Urinary bladder (tissue), 4 donors: ENCODE results near the gene ADAP2. TPM values are rescaled to one million over a fixed set of nuclear protein-coding genes. Genes with fewer than 3 reads are reported as not detected.
A peak's percentile ranks its signal among the peaks of the same experiment; 100 is the strongest.
"Not testable (repeated sequence)": the region's sequence is repeated elsewhere in the genome, so short reads cannot be mapped to it uniquely, and the experiment has no call there.

ENCODE experiments used
- DNase-seq: peaks from one replicate; pipeline ENCODE4 v3.0.0-alpha.2; 2015; ENCODE audit errors: extremely low spot score
- H3K27ac ChIP-seq: one replicate; pipeline ENCODE4 v1.5.1; 2013; ENCODE audit warnings: low read depth, mild to moderate bottlenecking, moderate library complexity
- H3K36me3 ChIP-seq: one replicate; pipeline ENCODE4 v1.6.1; 2013; ENCODE audit warnings: mild to moderate bottlenecking, moderate library complexity; ENCODE audit not compliant: insufficient read depth
- H3K4me1 ChIP-seq: one replicate; pipeline ENCODE4 v1.6.1; 2013; ENCODE audit warnings: mild to moderate bottlenecking, moderate library complexity; ENCODE audit not compliant: insufficient read depth
- H3K4me3 ChIP-seq: one replicate; pipeline ENCODE4 v1.5.1; 2013; ENCODE audit warnings: low read depth, low read length
- WGBS: extraction: QIAGEN DNeasy Blood & Tissue Kit; methylation state at CpG from one replicate; pipeline ENCODE4 v1.1.7; 2013; 5-methylcytosine and 5-hydroxymethylcytosine counted together
- polyA plus RNA-seq: library from polyadenylated mRNA; stranded (reverse); fragments of 200-250 nt; gene quantifications from one replicate; pipeline ENCODE4 v1.2.3, GENCODE V29; 2013
- total RNA-seq: library from RNA; depleted of rRNA; stranded (reverse); fragments of >200 nt; gene quantifications from one replicate; pipeline ENCODE4 v1.2.3, GENCODE V29; 2014
- donor health status: healthy with polysubstance abuse.
- donor health status: healthy.

The ADAP2 gene
- total and polyA plus RNA-seq, 2 donors = 6.7 to 15.1 TPM

DNA sequence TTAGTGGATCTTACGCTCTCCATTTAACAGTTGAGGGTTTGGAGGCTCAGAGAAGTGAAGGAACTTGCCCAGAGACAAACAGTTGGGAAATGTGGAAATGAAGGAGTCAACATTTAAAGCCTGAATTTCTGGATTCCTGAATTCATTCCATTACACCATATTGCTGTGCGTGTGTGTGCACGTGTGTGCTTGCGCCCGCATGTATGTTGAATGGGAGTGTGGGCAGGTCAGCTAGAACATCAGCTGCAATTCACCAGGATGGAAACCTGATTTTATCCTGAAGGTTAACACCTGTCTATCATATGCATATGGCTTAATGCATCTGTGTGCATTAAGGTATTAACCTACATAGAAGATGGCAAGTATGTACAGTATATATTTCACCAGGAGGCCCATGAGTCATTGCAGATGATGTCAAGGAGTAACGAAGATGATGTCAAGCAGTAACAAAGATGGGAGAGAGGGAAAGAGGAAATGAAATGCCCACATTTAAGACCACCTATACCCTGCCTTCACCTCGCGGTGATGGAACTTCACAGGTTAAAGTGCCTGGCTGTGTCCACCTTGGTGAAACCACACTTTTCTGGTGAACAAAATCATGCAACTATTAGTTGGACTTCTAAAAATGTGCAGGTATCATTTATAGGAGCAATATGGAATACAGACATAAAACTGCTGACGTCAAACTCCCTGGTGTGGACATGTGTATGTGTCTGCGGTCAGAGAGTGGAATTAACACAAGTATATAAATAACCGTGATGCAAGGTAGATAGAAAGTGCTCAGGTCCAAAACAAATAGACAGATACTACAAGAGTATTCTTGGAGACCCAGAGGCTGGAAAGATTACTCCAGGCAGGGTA lies 832 bp upstream of the ADAP2 start:
- no peak overlapping the region for H3K27ac ChIP-seq
- H3K4me1 ChIP-seq = no peaks in the 10 kb centered on the region
- no peak for DNase-seq
- H3K4me3 ChIP-seq = no peak overlapping the region
- no peaks in the 10 kb centered on the region for H3K36me3 ChIP-seq
- WGBS = 79% methylated on average over 11 of the region's 11 CpGs

DNA sequence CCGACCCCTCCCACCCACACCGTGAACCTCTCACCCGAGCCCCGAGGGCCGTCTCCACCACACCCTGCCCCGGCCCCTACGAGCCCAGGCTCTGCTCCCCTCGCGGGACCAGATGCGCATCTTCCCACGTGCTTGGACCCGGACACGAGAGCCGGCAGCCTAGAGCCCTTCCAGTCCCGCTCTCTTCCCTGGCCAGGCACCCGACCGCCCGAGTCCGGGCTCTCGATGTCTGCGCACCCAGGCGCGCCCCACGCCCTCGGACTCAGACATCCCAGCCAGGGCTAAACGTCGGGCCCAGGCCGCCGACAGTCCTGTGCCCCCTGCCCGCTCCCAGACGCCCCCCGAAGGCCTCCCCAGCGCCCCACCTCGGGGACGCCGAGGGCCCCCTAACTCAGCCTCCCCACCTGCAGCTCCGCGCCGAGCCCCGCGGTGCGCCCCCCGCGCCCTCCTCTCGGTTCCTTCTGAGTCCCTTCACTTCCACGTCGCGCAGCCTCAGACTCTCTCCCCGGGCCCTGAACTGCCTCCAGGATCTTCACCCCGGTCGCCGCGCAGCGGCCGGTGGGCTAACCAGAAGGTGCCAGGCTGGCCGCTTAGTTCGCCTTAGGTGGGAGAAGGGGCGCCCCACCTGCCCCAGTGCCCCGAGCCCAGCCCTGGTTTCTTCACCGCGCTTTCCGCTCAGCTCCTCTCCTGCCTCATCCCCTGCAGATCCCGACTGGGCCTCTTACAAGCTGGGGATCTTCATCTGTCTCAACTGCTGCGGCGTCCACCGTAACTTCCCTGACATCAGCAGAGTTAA lies 688 bp downstream of the ADAP2 start:
- Histone ChIP-seq H3K4me3 (peak overlapping the region; percentile 44), H3K36me3 (no peaks in the 10 kb centered on the region), H3K4me1 (no peaks in the 10 kb centered on the region), H3K27ac (no peak overlapping the region)
- DNase-seq = no peak
- 3% methylated on average over 66 of the region's 66 CpGs for WGBS

DNA sequence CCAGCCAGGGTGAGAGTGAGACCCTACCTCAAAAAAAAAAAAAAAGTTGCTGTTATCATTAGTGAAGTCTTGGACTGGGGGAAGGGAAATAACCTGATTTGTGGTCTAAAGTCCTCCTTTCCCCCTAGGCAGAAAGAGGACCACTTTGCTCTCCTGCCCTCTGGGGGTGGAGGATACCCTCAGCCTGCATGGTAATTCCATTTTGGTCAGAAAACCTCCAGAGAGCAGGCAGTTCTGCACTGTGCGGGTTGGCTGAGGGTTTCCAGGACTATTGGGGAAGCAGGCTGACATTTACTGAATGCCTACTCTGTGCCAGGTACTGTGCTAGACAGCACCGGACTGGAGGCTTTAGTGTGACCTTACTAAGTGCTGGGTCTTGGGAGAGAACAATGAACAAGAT lies 2.6 kb downstream of the ADAP2 start:
- Histone ChIP-seq H3K36me3 (no peaks in the 10 kb centered on the region), H3K4me3 (no peak overlapping the region), H3K4me1 (no peaks in the 10 kb centered on the region), H3K27ac (no peak overlapping the region)
- DNase-seq = no peak
- 68% methylated on average over 2 of the region's 2 CpGs for WGBS

DNA sequence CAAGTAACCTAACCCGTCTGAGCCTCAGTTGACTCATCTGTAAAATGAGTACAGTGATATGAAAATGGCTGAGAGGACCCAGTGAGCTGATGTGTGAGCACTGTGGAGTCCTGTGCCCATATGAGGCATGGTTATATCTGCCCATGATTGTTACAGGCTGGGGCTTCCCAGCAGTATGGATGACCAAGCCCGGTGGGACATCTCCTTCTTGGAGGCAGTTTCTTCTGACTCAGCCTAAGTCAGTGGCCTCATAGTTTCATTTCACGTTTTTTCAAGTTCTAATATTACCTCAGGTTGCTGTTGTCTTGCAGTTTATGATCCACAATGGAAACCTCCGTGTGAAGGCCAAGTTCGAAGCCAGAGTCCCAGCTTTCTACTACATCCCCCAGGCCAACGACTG lies 4.8 kb downstream of the ADAP2 start:
- no peak for DNase-seq
- H3K27ac ChIP-seq = no peak overlapping the region
- H3K36me3 ChIP-seq = no peaks in the 10 kb centered on the region
- 80% methylated on average over 6 of the region's 6 CpGs for WGBS
- no peaks in the 10 kb centered on the region for H3K4me1 ChIP-seq
- H3K4me3 ChIP-seq = no peak overlapping the region

DNA sequence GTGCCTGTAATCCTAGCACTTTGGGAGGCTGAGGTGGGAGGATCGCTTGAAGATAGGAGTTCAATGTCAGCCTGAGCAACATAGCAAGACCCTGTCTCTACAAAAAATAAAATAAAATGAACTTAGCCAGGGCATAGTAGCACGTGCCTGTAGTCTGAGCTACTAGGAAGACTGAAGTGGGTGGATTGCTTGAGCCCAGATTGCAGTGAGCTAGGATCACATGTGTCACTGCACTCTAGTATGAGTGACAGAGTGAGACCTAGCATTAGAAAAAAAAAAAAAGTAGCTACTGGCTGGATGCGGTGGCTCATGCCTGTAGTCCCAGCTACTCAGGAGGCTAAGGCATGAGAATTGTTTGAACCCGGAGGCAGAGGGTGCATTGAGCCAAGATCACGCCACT lies 6.0 kb downstream of the ADAP2 start:
- 86% methylated on average over 5 of the region's 5 CpGs for WGBS
- no peaks in the 10 kb centered on the region for H3K36me3 ChIP-seq
- no peak overlapping the region for H3K27ac ChIP-seq
- no peak for DNase-seq
- no peaks in the 10 kb centered on the region for H3K4me1 ChIP-seq
- H3K4me3 ChIP-seq = no peak overlapping the region

DNA sequence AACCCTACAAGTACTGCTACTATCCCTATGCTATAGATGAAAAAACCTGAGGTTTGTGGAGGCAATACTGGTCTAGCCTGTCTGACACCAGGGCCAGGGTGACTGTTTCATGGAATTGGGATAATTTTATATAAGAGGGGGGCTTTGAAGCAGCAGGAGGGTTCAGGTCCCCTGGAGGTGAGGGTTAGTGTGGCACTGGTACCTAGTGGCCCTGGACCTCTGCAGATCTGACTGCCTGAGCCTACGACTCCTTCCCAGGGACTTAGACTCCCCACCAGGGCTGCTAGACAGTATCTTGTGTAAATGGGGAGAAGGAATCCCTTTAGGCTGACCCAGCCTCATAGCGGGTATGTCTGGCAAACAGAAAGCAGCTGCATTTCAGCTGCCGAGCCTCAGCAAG lies 6.8 kb downstream of the ADAP2 start:
- WGBS = 79% methylated on average over 3 of the region's 3 CpGs
- Histone ChIP-seq H3K27ac (no peak overlapping the region), H3K4me1 (no peaks in the 10 kb centered on the region), H3K4me3 (no peak overlapping the region), H3K36me3 (no peaks in the 10 kb centered on the region)
- DNase-seq = no peak

DNA sequence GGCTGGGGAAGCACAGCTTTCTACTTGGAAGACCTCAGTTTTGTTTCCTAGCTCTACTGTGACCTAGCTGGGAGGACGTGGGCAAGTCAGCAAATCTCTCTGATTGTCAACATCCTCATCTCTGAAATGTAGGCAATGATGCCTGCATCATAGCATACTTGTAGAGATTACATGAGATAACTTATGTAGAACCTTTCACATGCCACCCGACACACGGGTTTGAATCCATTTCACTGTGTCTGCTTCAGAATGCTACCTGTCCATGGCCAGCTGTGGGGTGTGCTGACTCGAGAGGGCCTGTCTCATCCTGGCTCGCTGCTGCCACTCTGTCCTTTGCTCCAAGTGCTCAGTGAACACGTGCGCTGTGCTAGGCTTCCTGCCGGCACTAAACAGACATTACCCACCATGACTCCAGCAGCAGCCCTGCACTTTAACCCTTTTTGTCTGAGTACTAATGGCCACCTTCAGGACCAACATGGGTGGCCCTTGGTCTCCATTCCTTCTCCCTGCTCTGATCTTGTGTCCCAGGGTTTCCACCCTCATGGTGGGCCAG lies 7.4 kb downstream of the ADAP2 start:
- no peaks in the 10 kb centered on the region for H3K4me1 ChIP-seq
- 50% methylated on average over 8 of the region's 8 CpGs for WGBS
- H3K36me3 ChIP-seq = no peaks in the 10 kb centered on the region
- DNase-seq = no peak
- no peak overlapping the region for H3K4me3 ChIP-seq
- no peak overlapping the region for H3K27ac ChIP-seq

DNA sequence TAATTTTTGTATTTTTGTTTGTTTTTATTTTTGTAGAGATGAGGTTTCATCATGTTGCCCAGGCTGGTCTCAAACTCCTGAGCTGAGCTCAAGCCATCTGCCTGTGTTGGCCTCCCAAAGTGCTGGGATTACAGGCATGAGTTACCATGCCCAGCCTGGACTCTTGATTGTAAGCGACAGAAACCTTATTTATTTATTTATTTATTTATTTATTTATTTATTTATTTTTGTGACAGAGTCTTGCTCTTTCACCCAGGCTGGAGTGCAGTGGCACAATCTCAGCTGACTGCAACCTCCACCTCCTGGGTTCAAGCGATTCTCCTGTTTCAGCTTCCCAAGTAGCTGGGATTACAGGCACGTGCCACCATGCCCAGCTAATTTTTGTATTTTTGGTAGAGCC lies 8.1 kb downstream of the ADAP2 start:
- not testable (repeated sequence) for H3K27ac ChIP-seq, H3K4me3 ChIP-seq, DNase-seq, H3K36me3 ChIP-seq, H3K4me1 ChIP-seq
- 94% methylated on average over 3 of the region's 3 CpGs for WGBS

DNA sequence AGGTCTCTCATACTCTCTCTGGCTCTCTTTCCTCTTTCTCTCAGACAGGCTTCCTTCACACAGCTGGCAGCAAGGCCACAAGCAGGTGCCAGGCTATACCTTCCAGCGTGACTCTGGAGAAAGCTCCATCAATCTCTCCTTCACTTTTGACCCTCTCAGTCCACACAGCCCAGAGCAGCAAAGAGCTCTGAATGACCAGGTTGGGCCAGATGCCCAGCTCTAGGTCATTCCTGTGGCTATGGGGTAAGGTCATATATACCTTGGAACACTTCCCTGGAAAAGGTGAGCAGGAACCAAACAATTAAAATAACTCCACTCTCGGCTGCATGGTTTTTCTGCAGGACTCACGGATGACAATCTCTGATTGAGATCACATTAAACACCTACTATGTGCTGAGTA lies 8.8 kb downstream of the ADAP2 start:
- Histone ChIP-seq H3K27ac (no peak overlapping the region), H3K4me1 (no peaks in the 10 kb centered on the region), H3K36me3 (no peaks in the 10 kb centered on the region), H3K4me3 (no peak overlapping the region)
- WGBS = 91% methylated on average over 3 of the region's 3 CpGs
- no peak for DNase-seq

DNA sequence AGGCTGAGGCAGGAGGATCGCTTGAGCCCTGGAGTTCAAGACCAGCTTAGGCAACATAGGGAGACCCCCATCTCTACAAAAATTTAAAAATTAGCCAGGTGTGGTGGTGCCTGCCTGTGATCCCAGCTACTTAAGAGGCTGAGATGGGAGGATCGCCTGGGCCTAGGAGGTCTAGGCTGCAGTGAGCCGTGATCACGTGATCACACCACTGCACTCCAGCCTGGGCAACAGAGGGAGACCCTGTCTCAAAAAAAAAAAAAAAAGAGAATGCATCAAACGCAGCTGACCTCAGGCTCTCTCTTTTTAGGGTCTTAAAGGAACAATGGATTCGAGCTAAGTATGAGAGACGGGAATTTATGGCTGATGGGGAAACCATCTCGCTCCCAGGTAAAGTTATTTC lies 9.8 kb downstream of the ADAP2 start:
- not testable (repeated sequence) for H3K36me3 ChIP-seq, H3K27ac ChIP-seq, H3K4me1 ChIP-seq, H3K4me3 ChIP-seq, DNase-seq
- WGBS = 87% methylated on average over 8 of the region's 8 CpGs

DNA sequence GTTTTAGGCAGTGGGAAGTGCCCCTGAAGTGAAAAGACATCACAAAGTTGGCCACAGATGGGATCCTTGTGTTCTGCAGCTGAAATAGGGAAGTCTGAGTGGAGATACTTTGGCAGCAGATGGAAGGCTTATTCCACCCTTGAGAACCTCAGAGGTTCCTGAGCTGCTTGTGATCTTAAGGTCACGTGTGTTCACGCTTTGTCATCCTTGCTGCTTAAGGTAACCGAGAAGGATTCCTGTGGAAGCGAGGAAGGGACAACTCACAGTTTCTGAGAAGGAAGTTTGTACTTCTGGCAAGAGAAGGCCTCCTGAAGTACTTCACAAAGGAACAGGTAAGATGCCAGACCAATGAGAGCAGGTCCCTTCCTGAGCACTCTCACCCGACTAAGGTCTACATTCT lies 12.2 kb downstream of the ADAP2 start:
- no peak for DNase-seq
- H3K4me1 ChIP-seq = no peaks in the 10 kb centered on the region
- no peak overlapping the region for H3K27ac ChIP-seq
- no peaks in the 10 kb centered on the region for H3K36me3 ChIP-seq
- H3K4me3 ChIP-seq = no peak overlapping the region
- 78% methylated on average over 5 of the region's 5 CpGs for WGBS

DNA sequence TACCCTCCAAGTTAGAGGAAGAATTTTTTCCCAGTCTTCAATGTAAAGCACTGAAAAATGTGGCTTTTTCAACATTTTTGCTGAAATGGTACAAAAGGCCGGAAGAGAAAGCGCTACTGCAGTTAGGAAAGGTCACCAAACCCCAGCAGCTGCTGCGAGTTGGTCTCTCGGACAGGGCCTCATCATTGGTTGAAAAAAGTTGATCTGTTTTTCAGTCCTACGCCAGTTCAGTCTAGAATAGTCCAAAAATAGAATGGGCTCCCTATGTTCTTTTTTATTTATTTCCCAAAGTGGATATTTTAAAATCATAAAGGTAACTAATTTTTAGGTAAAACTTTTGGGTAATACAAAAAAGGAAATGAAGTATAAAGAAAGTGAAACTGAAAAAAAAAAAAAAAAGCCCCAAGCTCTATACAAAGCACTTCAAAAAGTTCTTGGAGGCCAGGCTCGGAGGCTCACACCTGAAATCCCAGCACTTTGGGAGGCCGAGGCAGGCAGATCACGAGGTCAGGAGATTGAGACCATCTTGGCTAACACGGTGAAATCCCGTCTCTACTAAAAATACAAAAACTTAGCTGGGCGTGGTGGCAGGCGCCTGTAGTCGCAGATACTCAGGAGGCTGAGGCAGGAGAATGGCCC lies 17.4 kb downstream of the ADAP2 start:
- WGBS = 83% methylated on average over 13 of the region's 13 CpGs
- no peak for DNase-seq
- Histone ChIP-seq H3K4me1 (no peaks in the 10 kb centered on the region), H3K4me3 (no peak overlapping the region), H3K27ac (no peak overlapping the region), H3K36me3 (no peaks in the 10 kb centered on the region)

DNA sequence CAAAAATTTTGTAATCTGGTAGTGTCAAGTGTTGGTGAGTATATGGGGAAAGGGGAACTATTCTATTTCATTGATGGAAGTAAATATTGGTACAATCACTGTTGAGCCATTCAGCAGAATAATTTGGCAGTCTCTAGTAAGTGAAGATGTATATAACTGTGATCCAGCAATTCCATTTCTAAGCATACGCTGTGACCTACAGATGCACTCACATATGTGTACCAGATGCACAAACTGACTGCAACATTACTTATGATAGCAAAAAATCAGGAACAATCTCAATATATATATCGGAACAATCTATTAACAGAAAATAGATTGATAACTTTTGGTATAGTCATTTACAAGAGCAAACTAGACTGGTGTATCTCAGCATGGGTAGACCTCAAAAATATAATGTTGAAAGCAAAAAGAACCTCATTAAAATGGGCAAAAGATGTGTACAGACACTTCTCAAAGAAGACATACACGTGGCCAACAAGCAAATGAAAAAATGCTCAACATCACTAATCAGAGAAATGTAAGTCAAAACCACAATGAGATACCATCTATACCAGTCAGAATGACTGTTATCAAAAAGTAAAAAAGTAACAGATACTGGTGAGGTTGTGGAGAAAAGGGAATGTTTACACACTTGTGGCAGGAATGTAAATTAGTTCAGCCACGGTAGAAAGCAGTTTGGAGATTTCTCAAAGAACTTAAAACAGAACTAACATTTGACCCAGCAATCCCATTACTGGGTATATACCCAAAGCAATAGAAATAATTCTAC lies 20.7 kb downstream of the ADAP2 start:
- no peak overlapping the region for H3K27ac ChIP-seq
- no peak overlapping the region for H3K4me3 ChIP-seq
- DNase-seq = no peak
- 54% methylated on average over 4 of the region's 4 CpGs for WGBS
- no peaks in the 10 kb centered on the region for H3K36me3 ChIP-seq
- H3K4me1 ChIP-seq = no peaks in the 10 kb centered on the region
